ENCODE data around the gene GCAT.

GCAT gene

GRCh38 chr22:37809672-37810333 is 2.1 kb downstream of the GCAT start:
- no peak for DNase-seq (ENCODE audit: extremely low spot score)

GRCh38 chr22:37811867-37812266 is 4.1 kb downstream of the GCAT start:
- no peak for DNase-seq (ENCODE audit: extremely low spot score)
- TF ChIP-seq HDGF (IDR thresholded peaks at IDR 0.05; ENCODE audit: borderline replicate concordance) (no peak), LEF1 (IDR thresholded peaks at IDR 0.05; ENCODE audit: borderline replicate concordance) (no peak), SUZ12 (IDR thresholded peaks at IDR 0.05) (no peak), CTBP1 (IDR thresholded peaks at IDR 0.05; ENCODE audit: borderline replicate concordance) (no peak), TARDBP (IDR thresholded peaks at IDR 0.05) (no peak), SP1 (IDR thresholded peaks at IDR 0.05) (no peak), FOXK2 (IDR thresholded peaks at IDR 0.05) (no peak), ARNT (IDR thresholded peaks at IDR 0.05) (no peak), ELF4 (IDR thresholded peaks at IDR 0.05) (no peak)
- ChIA-PET POLR2A (interaction anchor here (1.0 kb wide), 1 partner anchor 94 kb away, joined by 3 read pairs; the partner anchor contains the start of gene MICALL1), CTCF (interaction anchor here (0.6 to 0.7 kb wide), 2 partner anchors 45 kb away, joined by 3 to 4 read pairs; no protein-coding TSS in a partner anchor)

More at GRCh38 chr22:37809672-37810333, 2.1 kb downstream of the GCAT start:
- ChIA-PET POLR2A (interaction anchor here (1.2 to 6.9 kb wide), 3 partner anchors 7 to 34 kb away, joined by 4 to 78 read pairs (median 20); partner anchors contain the start of gene ANKRD54), CTCF (interaction anchor here (0.6 to 4.4 kb wide), 5 partner anchors 8 to 176 kb away, joined by 3 to 23 read pairs (median 4); no protein-coding TSS in a partner anchor)
- TF ChIP-seq L3MBTL2 (conservative IDR thresholded peaks at IDR 0.05) (no peak), CTBP1 (IDR thresholded peaks at IDR 0.05; ENCODE audit: borderline replicate concordance) (no peak), PKNOX1 (IDR thresholded peaks at IDR 0.05) (no peak), TARDBP (IDR thresholded peaks at IDR 0.05) (no peak)

- POLR2A ChIA-PET, result interaction anchor here (1.0 to 7.4 kb wide), 2 partner anchors 6 to 93 kb away, joined by 3 to 78 read pairs; partner anchors contain the start of genes GCAT and MICALL1
- CTCF ChIA-PET, result no interaction called here
- TF ChIP-seq ARNT (IDR thresholded peaks at IDR 0.05) (no peak), SP1 (IDR thresholded peaks at IDR 0.05) (no peak), LEF1 (IDR thresholded peaks at IDR 0.05; ENCODE audit: borderline replicate concordance) (no peak), FOXK2 (IDR thresholded peaks at IDR 0.05) (no peak), ELF4 (IDR thresholded peaks at IDR 0.05) (no peak), FOXM1 (IDR thresholded peaks at IDR 0.05; ENCODE audit: borderline replicate concordance) (no peak)
- DNase-seq (ENCODE audit: extremely low spot score), result no peak
Observed at GRCh38 chr22:37812869-37813678, 5.3 kb downstream of the GCAT start.

GRCh38 chr22:37815593-37815992 is 7.9 kb downstream of the GCAT start:
- ChIA-PET CTCF (interaction anchor here (3.0 kb wide), 1 partner anchor 48 kb away, joined by 10 read pairs; no protein-coding TSS in a partner anchor), POLR2A (interaction anchor here (7.4 kb wide), 1 partner anchor 9 kb away, joined by 78 read pairs; the partner anchor contains the start of gene GCAT)
- no peak for DNase-seq (ENCODE audit: extremely low spot score)
- TF ChIP-seq CTBP1 (IDR thresholded peaks at IDR 0.05; ENCODE audit: borderline replicate concordance) (no peak), PKNOX1 (IDR thresholded peaks at IDR 0.05) (no peak), HDGF (IDR thresholded peaks at IDR 0.05; ENCODE audit: borderline replicate concordance) (no peak), LEF1 (IDR thresholded peaks at IDR 0.05; ENCODE audit: borderline replicate concordance) (no peak), ZNF384 (IDR thresholded peaks at IDR 0.05) (no peak), L3MBTL2 (conservative IDR thresholded peaks at IDR 0.05) (no peak)

GRCh38 chr22:37816543-37817180 is 8.9 kb downstream of the GCAT start:
- no peak for TF ChIP-seq ELF4 (IDR thresholded peaks at IDR 0.05)
- no peak for TF ChIP-seq FOXA1 (IDR thresholded peaks at IDR 0.05)
- TF ChIP-seq TARDBP (IDR thresholded peaks at IDR 0.05), result no peak
- no peak for TF ChIP-seq LEF1 (IDR thresholded peaks at IDR 0.05; ENCODE audit: borderline replicate concordance)
- no peak for TF ChIP-seq SP1 (IDR thresholded peaks at IDR 0.05)
- TF ChIP-seq HDGF (IDR thresholded peaks at IDR 0.05; ENCODE audit: borderline replicate concordance), result no peak
- no peak for TF ChIP-seq BHLHE40 (IDR thresholded peaks at IDR 0.05; ENCODE audit: borderline replicate concordance)
- no peak for TF ChIP-seq NFRKB (IDR thresholded peaks at IDR 0.05)
- no peak for DNase-seq (ENCODE audit: extremely low spot score)
- CTCF ChIA-PET, result interaction anchor here (0.7 to 3.0 kb wide), 10 partner anchors 8 to 147 kb away, joined by 3 to 69 read pairs (median 4); partner anchors contain the start of genes ANKRD54 and GCAT
- POLR2A ChIA-PET, result interaction anchor here (3.0 to 7.4 kb wide), 3 partner anchors 10 to 32 kb away, joined by 8 to 78 read pairs (median 19); partner anchors contain the start of genes ANKRD54, EIF3L and GCAT

GRCh38 chr22:37817705-37818408 is 10.1 kb downstream of the GCAT start:
- DNase-seq (ENCODE audit: extremely low spot score), result peak; percentile 96
- POLR2A ChIA-PET, result interaction anchor here (0.7 to 7.4 kb wide), 10 partner anchors 11 to 137 kb away, joined by 3 to 78 read pairs (median 6); partner anchors contain the start of genes ANKRD54, EIF3L, GCAT and MICALL1
- TF ChIP-seq FOXA1 (IDR thresholded peaks at IDR 0.05) (no peak), FOXM1 (IDR thresholded peaks at IDR 0.05; ENCODE audit: borderline replicate concordance) (peak; percentile 63; the same call in 1 of the 2 replicates)
- CTCF ChIA-PET, result interaction anchor here (0.6 to 2.9 kb wide), 19 partner anchors 10 to 148 kb away, joined by 3 to 69 read pairs (median 3); partner anchors contain the start of genes ANKRD54, GCAT and LGALS1

Data from HEK293T (cell line).